ENCODE data around the gene YBX2.

The YBX2 gene

GRCh38 chr17:7253082-7253481 lies 41.4 kb downstream of the YBX2 start:
- no peak for DNase-seq (ENCODE audit: low read depth)
- TF ChIP-seq CTCF (IDR thresholded peaks at IDR 0.05; ENCODE audit: low read depth, low read length) = no peak
- TF ChIP-seq MAX (IDR thresholded peaks at IDR 0.05; ENCODE audit: low read depth, low read length) = no peak
- no peak for TF ChIP-seq POLR2A (IDR thresholded peaks at IDR 0.05; ENCODE audit: extremely low read depth, insufficient read length)
- no peak for TF ChIP-seq MYC (IDR thresholded peaks at IDR 0.05; ENCODE audit: low read depth, low read length)
- H3K4me3 ChIP-seq (ENCODE audit: low read depth, low read length) = peak overlapping the region; percentile 93

GRCh38 chr17:7252176-7253043 lies 42.0 kb downstream of the YBX2 start, which contains the start of gene ELP5:
TSS of gene ELP5 (plus strand) at chr17:7252215. CDS start at chr17:7252551, 336 bp downstream.
- TF ChIP-seq MAX (IDR thresholded peaks at IDR 0.05; ENCODE audit: low read depth, low read length) = peak; percentile 58; the same call in 1 of the 2 replicates
- TF ChIP-seq MYC (IDR thresholded peaks at IDR 0.05; ENCODE audit: low read depth, low read length) = peak; percentile 30
- peak; percentile 42 for TF ChIP-seq POLR2A (IDR thresholded peaks at IDR 0.05; ENCODE audit: extremely low read depth, insufficient read length)
- no peak for TF ChIP-seq CTCF (IDR thresholded peaks at IDR 0.05; ENCODE audit: low read depth, low read length)
- peak; percentile 92 for DNase-seq (ENCODE audit: low read depth)
- peak within 1 kb of the TSS; percentile 93 for H3K4me3 ChIP-seq (ENCODE audit: low read depth, low read length)

GRCh38 chr17:7251661-7252175 lies 42.7 kb downstream of the YBX2 start, which contains the start of gene CTDNEP1:
TSS of gene CTDNEP1 (minus strand) at chr17:7251734. CDS start at chr17:7251296, 438 bp downstream.
- peak within 1 kb of the TSS; percentile 93 for H3K4me3 ChIP-seq (ENCODE audit: low read depth, low read length)
- TF ChIP-seq CTCF (IDR thresholded peaks at IDR 0.05; ENCODE audit: low read depth, low read length) = no peak
- peak; percentile 55 for TF ChIP-seq MAX (IDR thresholded peaks at IDR 0.05; ENCODE audit: low read depth, low read length)
- no peak for TF ChIP-seq POLR2A (IDR thresholded peaks at IDR 0.05; ENCODE audit: extremely low read depth, insufficient read length)
- peak; percentile 61; the same call in 1 of the 2 replicates for TF ChIP-seq MYC (IDR thresholded peaks at IDR 0.05; ENCODE audit: low read depth, low read length)
- DNase-seq (ENCODE audit: low read depth) = peak; percentile 96

- peak; percentile 26 for DNase-seq (ENCODE audit: low read depth)
- H3K4me3 ChIP-seq (ENCODE audit: low read depth, low read length) = peak overlapping the region; percentile 87
- TF ChIP-seq CTCF (IDR thresholded peaks at IDR 0.05; ENCODE audit: low read depth, low read length) = no peak
- TF ChIP-seq MAX (IDR thresholded peaks at IDR 0.05; ENCODE audit: low read depth, low read length) = no peak
- no peak for TF ChIP-seq MYC (IDR thresholded peaks at IDR 0.05; ENCODE audit: low read depth, low read length)
- no peak for TF ChIP-seq POLR2A (IDR thresholded peaks at IDR 0.05; ENCODE audit: extremely low read depth, insufficient read length)
Observed at GRCh38 chr17:7250695-7251627, 43.5 kb downstream of the YBX2 start.

- DNase-seq (ENCODE audit: low read depth) = peak; percentile 72
- TF ChIP-seq MAX (IDR thresholded peaks at IDR 0.05; ENCODE audit: low read depth, low read length) (no peak), POLR2A (IDR thresholded peaks at IDR 0.05; ENCODE audit: extremely low read depth, insufficient read length) (no peak), CTCF (IDR thresholded peaks at IDR 0.05; ENCODE audit: low read depth, low read length) (no peak), MYC (IDR thresholded peaks at IDR 0.05; ENCODE audit: low read depth, low read length) (no peak)
- peak overlapping the region; percentile 87 for H3K4me3 ChIP-seq (ENCODE audit: low read depth, low read length)
Observed at GRCh38 chr17:7249830-7250229, 44.6 kb downstream of the YBX2 start.
